SJSA1 (cell line): ENCODE results near the gene ETV2. TPM values are rescaled to one million over a fixed set of nuclear protein-coding genes. Genes with fewer than 3 reads are reported as not detected.
A peak's percentile ranks its signal among the peaks of the same experiment; 100 is the strongest.
"Not testable (repeated sequence)": the region's sequence is repeated elsewhere in the genome, so short reads cannot be mapped to it uniquely, and the experiment has no call there.

Source experiments
- DNase-seq, 2 experiments: peaks; one replicate each; pipeline ENCODE4 v3.0.0-alpha.2; 2015 to 2020; ENCODE audit warnings: low spot score in 2 of 2, low read depth in 1 of 2
- H3K27ac ChIP-seq: fragments of 250-450 bp; sonication (Bioruptor Pico); 2 replicates; pipeline ENCODE4 v1.5.1; 2020; ENCODE audit warnings: mild to moderate bottlenecking, moderate library complexity
- H3K27me3 ChIP-seq: fragments of 250-450 bp; sonication (Bioruptor Pico); replicated peaks from 2 replicates; pipeline ENCODE4 v1.5.1; 2020; ENCODE audit warnings: mild to moderate bottlenecking, moderate library complexity
- H3K36me3 ChIP-seq: fragments of 250-450 bp; sonication (Bioruptor Pico); 2 replicates; pipeline ENCODE4 v1.5.1; 2020; ENCODE audit warnings: mild to moderate bottlenecking
- H3K4me1 ChIP-seq: fragments of 250-450 bp; sonication (Bioruptor Pico); replicated peaks from 2 replicates; pipeline ENCODE4 v1.6.1; 2021; ENCODE audit warnings: mild to moderate bottlenecking
- H3K4me3 ChIP-seq: fragments of 250-450 bp; sonication (Bioruptor Pico); 2 replicates; pipeline ENCODE4 v1.5.1; 2020; ENCODE audit warnings: mild to moderate bottlenecking
- H3K9me3 ChIP-seq: fragments of 250-450 bp; sonication (Bioruptor Pico); replicated peaks from 2 replicates; pipeline ENCODE4 v1.5.1; 2020; ENCODE audit warnings: mild to moderate bottlenecking
- total RNA-seq: library from RNA; depleted of rRNA; stranded (reverse); fragments of >200 nt; shearing (Covaris generic); gene quantifications from 2 replicates; pipeline ENCODE4 v1.2.3, GENCODE V29; 2014; rRNA removed

The ETV2 gene, protein sequence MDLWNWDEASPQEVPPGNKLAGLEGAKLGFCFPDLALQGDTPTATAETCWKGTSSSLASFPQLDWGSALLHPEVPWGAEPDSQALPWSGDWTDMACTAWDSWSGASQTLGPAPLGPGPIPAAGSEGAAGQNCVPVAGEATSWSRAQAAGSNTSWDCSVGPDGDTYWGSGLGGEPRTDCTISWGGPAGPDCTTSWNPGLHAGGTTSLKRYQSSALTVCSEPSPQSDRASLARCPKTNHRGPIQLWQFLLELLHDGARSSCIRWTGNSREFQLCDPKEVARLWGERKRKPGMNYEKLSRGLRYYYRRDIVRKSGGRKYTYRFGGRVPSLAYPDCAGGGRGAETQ
- total RNA-seq, result 0.82 and 9.0 TPM in 2 replicates

DNA sequence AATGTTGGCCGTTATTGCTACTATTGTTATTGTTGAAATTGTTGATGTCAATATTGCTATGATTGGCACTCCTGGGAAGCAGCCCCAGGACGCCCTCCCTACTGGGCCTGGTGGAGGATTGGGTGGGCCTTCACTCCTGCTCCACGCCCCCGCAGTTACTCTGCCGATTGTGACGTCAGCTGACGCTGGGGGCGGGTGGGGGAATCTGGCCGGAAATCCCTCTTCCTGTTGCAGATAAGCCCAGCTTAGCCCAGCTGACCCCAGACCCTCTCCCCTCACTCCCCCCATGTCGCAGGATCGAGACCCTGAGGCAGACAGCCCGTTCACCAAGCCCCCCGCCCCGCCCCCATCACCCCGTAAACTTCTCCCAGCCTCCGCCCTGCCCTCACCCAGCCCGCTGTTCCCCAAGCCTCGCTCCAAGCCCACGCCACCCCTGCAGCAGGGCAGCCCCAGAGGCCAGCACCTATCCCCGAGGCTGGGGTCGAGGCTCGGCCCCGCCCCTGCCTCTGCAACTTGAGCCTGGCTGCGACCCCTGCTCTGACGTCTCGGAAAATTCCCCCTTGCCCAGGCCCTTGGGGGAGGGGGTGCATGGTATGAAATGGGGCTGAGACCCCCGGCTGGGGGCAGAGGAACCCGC lies at the start of gene ETV2:
ETV2 (plus strand) TSS at position 231 of the 637 bp plus-strand sequence. CDS start 716 bp downstream, outside the sequence.
- Histone ChIP-seq H3K4me1 (peaks cover 35% of the 10 kb centered on the region), H3K4me3 (no peak within 1 kb of the TSS), H3K36me3 (peaks cover 19% of the 10 kb centered on the region), H3K27me3 (no peaks in the 10 kb centered on the region), H3K9me3 (no peaks in the 10 kb centered on the region), H3K27ac (no peak within 1 kb of the TSS)
- DNase-seq, result no peak

- no peaks in the 10 kb centered on the region for H3K4me1 ChIP-seq
- H3K27ac ChIP-seq, result no peak overlapping the region
- no peak overlapping the region for H3K4me3 ChIP-seq
- H3K27me3 ChIP-seq, result no peaks in the 10 kb centered on the region
- DNase-seq, result no peak
- H3K36me3 ChIP-seq, result no peaks in the 10 kb centered on the region
- H3K9me3 ChIP-seq, result no peaks in the 10 kb centered on the region
Observed at GRCh38 chr19:35592226-35592625, 49.3 kb upstream of the ETV2 start.

DNA sequence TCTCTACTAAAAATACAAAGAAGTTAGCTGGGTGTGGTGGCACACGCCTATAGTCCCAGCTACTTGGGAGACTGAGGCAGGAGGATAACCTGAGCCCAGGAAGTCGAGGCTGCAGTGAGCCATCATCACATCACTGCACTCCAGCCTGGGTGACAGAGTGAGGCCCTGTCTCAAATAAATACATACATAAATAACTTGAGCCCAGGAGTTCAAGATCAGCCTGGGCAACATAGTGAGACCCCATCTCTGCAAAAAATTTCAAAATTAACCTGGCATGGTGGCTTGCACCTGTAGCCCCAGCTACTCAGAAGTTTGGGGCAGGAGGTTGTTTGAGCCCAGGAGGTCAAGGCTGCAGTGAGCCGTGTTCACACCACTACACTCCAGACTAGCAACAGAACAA lies 46.5 kb upstream of the ETV2 start:
- not testable (repeated sequence) for DNase-seq, H3K27ac ChIP-seq, H3K4me3 ChIP-seq, H3K36me3 ChIP-seq, H3K4me1 ChIP-seq, H3K27me3 ChIP-seq, H3K9me3 ChIP-seq

DNA sequence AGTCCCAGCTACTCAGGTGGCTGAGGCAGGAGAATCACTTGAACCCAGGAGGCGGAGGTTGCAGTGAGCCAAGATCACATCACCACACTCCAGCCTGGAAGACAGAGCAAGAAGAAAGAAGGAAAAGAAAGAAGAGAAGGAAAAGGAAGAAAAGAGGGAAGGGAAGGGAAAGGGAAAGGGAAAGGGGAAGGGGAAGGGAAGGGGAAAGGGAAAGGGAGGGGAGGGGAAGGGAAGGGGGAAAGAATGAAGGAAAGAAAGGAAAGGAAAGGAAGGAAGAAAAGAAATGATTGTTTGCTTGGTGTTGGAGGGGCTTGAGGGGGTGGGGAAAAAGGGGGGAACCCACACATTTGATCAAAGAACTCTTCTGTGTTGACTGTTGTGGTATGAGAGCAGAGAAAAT lies 45.6 kb upstream of the ETV2 start:
- no peaks in the 10 kb centered on the region; the same call in 1 of the 2 replicates for H3K27me3 ChIP-seq
- no peaks in the 10 kb centered on the region for H3K36me3 ChIP-seq
- no peaks in the 10 kb centered on the region for H3K9me3 ChIP-seq
- no peaks in the 10 kb centered on the region for H3K4me1 ChIP-seq
- H3K4me3 ChIP-seq, result no peak overlapping the region
- no peak overlapping the region for H3K27ac ChIP-seq
- DNase-seq, result no peak

GRCh38 chr19:35596366-35596999 lies 45.1 kb upstream of the ETV2 start:
- DNase-seq, result no peak
- no peaks in the 10 kb centered on the region for H3K4me1 ChIP-seq
- no peaks in the 10 kb centered on the region; the same call in 1 of the 2 replicates for H3K27me3 ChIP-seq

DNA sequence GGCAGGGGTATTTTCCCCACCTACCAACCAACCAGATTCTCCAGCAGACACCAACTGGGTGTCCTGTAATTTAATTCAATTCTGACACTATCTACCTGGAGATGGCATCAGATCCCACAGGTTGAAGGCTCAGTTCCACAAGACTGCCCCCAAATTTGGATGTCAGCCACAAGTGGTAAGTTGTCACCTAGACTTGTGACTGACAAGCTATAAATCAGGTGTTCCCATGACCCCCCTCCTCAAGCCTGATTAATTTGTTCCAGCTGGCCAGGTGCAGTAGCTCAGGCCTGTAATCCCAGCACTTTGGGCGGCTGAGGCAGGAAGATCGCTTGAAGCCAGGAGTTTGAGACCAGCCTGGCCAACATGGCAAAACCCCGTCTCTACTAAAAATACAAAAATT lies 39.6 kb upstream of the ETV2 start:
- Histone ChIP-seq H3K27ac (no peak overlapping the region), H3K27me3 (no peaks in the 10 kb centered on the region; the same call in 1 of the 2 replicates), H3K4me3 (no peak overlapping the region), H3K9me3 (no peaks in the 10 kb centered on the region), H3K36me3 (no peaks in the 10 kb centered on the region), H3K4me1 (no peaks in the 10 kb centered on the region)
- no peak for DNase-seq

More at GRCh38 chr19:35596366-35596999, 45.1 kb upstream of the ETV2 start:
- Histone ChIP-seq H3K9me3 (no peaks in the 10 kb centered on the region), H3K4me3 (no peak overlapping the region), H3K36me3 (no peaks in the 10 kb centered on the region), H3K27ac (no peak overlapping the region)

DNA sequence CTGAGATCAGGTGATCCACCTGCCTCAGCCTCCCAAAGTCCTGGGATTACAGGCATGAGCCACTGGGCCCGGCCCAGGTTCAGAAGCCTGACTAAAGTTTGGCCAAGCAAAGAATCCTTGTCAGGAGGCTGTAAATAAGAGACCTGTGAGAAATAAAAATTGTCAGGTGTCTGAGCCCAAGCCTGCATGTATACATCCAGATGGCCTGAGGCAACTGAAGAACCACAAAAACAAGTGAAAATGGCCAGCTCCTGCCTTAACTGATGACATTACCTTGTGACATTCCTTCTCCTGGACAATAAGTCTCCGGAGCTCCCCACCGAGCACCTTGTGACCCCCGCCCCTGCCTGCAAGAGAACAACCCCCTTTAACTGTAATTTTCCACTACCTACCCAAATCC lies 37.1 kb upstream of the ETV2 start:
- not testable (repeated sequence) for H3K36me3 ChIP-seq, H3K9me3 ChIP-seq, H3K4me3 ChIP-seq, H3K27me3 ChIP-seq, DNase-seq, H3K27ac ChIP-seq, H3K4me1 ChIP-seq

- not testable (repeated sequence) for DNase-seq, H3K27me3 ChIP-seq, H3K4me1 ChIP-seq, H3K36me3 ChIP-seq, H3K27ac ChIP-seq, H3K9me3 ChIP-seq, H3K4me3 ChIP-seq
Observed at GRCh38 chr19:35607170-35607569, 34.4 kb upstream of the ETV2 start.

DNA sequence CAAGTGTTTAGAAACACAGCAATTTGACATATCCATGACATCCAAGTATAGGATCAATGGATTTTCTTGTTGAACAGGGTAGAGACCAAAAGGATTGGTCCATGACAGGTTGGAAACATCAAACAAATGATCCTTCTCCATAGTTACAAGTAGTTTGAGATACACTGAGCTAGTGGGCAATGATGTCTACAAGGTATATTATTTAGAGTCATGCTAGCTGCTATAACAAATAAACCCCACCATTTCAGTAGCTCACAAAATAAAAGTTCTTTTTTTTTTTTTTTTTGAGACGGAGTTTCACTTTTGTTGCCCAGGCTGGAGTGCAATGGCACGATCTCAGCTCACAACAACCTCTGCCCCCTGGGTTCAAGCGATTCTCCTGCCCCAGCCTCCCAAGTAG lies 33.9 kb upstream of the ETV2 start:
- Histone ChIP-seq H3K27me3 (no peaks in the 10 kb centered on the region), H3K9me3 (peaks cover 7% of the 10 kb centered on the region; the same call in 1 of the 2 replicates), H3K27ac (no peak overlapping the region), H3K4me1 (peaks cover 5% of the 10 kb centered on the region; the same call in 1 of the 2 replicates), H3K4me3 (no peak overlapping the region), H3K36me3 (no peaks in the 10 kb centered on the region)
- no peak for DNase-seq

DNA sequence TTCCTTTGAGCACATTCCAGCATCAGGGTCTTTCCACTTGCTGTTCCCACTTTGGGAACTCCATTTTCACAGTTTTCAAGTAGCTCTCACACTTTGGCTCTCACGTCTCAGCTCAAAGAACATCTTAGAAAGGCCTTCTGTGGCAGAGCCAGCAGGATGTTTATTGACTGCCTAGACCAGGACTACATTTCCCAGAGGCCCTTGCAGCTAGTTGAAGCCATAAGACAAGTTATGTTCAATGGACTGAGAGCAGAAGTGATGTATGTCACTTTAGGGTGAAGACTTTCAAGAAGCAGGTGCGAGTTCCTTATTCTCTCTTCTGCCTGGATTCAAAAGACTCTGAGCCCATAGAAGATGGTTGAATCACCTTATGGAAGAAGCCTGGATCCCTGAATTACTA lies 33.3 kb upstream of the ETV2 start:
- peaks cover 10% of the 10 kb centered on the region for H3K4me1 ChIP-seq

DNA sequence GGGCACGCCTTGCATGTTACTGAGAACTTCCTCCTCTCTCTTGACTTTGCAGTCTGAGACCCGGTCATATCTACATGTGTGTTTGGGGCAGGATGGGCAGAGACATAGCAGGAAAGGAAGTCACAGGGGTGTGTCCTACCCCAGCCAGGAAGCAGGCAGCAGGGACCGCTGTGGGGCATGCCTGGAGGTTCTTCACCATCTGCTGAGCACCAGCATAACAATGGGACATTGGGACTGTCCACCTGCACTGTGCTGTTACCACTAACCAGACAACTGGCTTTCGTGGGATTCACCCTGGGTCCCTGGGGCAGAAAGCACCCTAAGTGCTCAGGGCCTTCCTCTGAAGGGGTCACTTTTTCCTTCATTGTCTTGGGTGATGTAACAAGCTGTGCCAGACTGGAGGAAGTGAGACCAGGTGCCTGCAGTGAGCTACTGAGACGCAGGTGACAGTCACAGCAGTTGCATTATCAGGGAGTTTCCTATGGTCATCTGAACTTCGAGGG lies 31.6 kb upstream of the ETV2 start:
- no peak for DNase-seq
- Histone ChIP-seq H3K27me3 (no peaks in the 10 kb centered on the region), H3K9me3 (peaks cover 7% of the 10 kb centered on the region; the same call in 1 of the 2 replicates), H3K4me3 (no peak overlapping the region), H3K36me3 (peaks cover 6% of the 10 kb centered on the region; the same call in 1 of the 2 replicates), H3K27ac (no peak overlapping the region), H3K4me1 (peaks cover 10% of the 10 kb centered on the region)

More for the DNA sequence above, 33.3 kb upstream of the ETV2 start:
- Histone ChIP-seq H3K27ac (no peak overlapping the region), H3K36me3 (no peaks in the 10 kb centered on the region; the same call in 1 of the 2 replicates), H3K27me3 (no peaks in the 10 kb centered on the region), H3K9me3 (peaks cover 7% of the 10 kb centered on the region; the same call in 1 of the 2 replicates), H3K4me3 (no peak overlapping the region)
- DNase-seq, result no peak

DNA sequence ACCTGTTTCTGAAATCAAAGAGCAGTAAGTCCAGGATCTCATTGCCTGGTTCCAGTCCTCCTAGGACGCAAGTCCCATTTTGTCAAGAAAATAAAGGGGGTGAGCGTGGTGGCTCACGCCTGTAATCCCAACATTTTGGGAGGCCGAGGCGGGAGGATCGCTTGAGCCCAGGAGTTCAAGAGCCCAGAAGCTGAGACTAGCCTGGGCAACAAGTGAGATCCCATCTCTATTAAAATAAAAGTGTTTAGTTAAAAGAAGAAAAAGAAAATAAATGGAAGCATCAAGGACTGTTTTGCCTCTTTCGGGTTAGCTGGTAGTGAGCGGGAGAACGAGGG lies 29.4 kb upstream of the ETV2 start:
- Histone ChIP-seq H3K27me3 (no peaks in the 10 kb centered on the region), H3K27ac (no peak overlapping the region), H3K4me3 (peak overlapping the region; percentile 60), H3K36me3 (peaks cover 9% of the 10 kb centered on the region; the same call in 1 of the 2 replicates), H3K4me1 (peaks cover 10% of the 10 kb centered on the region), H3K9me3 (peaks cover 7% of the 10 kb centered on the region; the same call in 1 of the 2 replicates)
- no peak for DNase-seq

GRCh38 chr19:35612559-35613321 lies 28.8 kb upstream of the ETV2 start, which contains the start of gene HAUS5:
Gene HAUS5, plus strand, starts transcription at chr19:35612735. Its CDS starts 60 bp downstream, at chr19:35612795.
- DNase-seq, result peak; percentile 91 to 92
- H3K9me3 ChIP-seq, result peaks cover 5% of the 10 kb centered on the region; the same call in 1 of the 2 replicates
- peaks cover 10% of the 10 kb centered on the region for H3K4me1 ChIP-seq
- H3K27ac ChIP-seq, result peak within 1 kb of the TSS; percentile 74
- peaks cover 9% of the 10 kb centered on the region; the same call in 1 of the 2 replicates for H3K36me3 ChIP-seq
- no peaks in the 10 kb centered on the region for H3K27me3 ChIP-seq
- H3K4me3 ChIP-seq, result peak within 1 kb of the TSS; percentile 60
